Mononuclear cell (primary cell): ENCODE results near the gene FAXDC2. TPM values are rescaled to one million over a fixed set of nuclear protein-coding genes. Genes with fewer than 3 reads are reported as not detected.

Source experiments
- H3K27me3 ChIP-seq: 2 replicates; pipeline ENCODE4 v1.6.0; 2011; ENCODE audit warnings: low read length, control low read depth; ENCODE audit not compliant: insufficient read depth
- H3K4me1 ChIP-seq: 2 replicates; pipeline ENCODE4 v1.5.1; 2011; ENCODE audit warnings: mild to moderate bottlenecking, low read length, control low read depth; ENCODE audit not compliant: insufficient read depth
- H3K4me3 ChIP-seq: 2 replicates; pipeline ENCODE4 v1.5.1; 2011; ENCODE audit warnings: mild to moderate bottlenecking, low read length, moderate library complexity
- H3K9me3 ChIP-seq: 2 replicates; pipeline ENCODE4 v1.5.1; 2011; ENCODE audit warnings: low read depth, mild to moderate bottlenecking, control low read depth, low read length
- total RNA-seq: library from RNA; depleted of rRNA; stranded (reverse); fragments of >200 nt; gene quantifications from one replicate; pipeline ENCODE4 v1.2.3, GENCODE V29; 2012

Gene FAXDC2
- total RNA-seq, 1 donor = 17.8 TPM

DNA sequence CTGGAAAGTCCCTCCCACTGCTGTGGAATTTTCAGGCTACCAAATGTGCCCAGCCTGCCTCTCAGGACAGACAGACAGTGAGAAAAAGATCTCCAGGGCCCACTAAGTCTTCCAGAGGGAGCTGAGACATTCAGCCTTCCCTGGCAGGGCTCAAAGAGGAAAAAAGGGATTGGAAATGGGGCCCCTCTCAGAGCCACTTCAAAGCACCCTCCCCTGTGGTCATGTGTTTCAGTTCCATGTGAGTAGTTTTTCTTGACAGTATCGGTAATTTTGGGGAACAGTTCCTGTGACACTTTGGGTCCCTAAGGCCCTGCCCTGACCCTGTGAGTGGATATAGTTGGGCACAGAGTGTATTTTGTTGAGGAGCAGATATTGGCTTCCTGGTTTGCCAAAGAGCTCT lies 70.3 kb downstream of the FAXDC2 start:
- Histone ChIP-seq H3K27me3 (no peaks in the 10 kb centered on the region), H3K9me3 (no peaks in the 10 kb centered on the region), H3K4me1 (peaks cover 45% of the 10 kb centered on the region), H3K4me3 (no peak overlapping the region)

DNA sequence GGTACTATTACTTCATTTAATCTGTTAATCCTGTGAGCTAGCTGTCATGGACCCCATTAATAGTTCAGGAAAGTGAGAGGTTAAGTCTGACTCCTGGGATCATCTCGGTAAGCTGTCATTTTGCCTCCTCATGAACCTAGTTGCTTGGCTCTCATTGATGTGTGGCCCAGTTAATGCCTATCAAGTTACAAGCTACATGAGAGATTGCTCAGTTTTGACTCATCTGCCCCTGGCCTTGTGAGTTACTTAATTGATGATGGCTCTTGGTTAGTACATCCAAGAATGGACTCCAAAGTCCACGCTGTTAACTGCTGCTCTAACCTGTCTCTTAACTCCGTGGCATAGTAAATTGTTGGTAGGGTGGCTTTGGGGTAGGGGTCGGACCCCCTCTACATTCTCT lies 71.3 kb downstream of the FAXDC2 start:
- H3K4me1 ChIP-seq = peaks cover 37% of the 10 kb centered on the region
- no peak overlapping the region for H3K4me3 ChIP-seq
- H3K27me3 ChIP-seq = no peaks in the 10 kb centered on the region
- H3K9me3 ChIP-seq = no peaks in the 10 kb centered on the region

DNA sequence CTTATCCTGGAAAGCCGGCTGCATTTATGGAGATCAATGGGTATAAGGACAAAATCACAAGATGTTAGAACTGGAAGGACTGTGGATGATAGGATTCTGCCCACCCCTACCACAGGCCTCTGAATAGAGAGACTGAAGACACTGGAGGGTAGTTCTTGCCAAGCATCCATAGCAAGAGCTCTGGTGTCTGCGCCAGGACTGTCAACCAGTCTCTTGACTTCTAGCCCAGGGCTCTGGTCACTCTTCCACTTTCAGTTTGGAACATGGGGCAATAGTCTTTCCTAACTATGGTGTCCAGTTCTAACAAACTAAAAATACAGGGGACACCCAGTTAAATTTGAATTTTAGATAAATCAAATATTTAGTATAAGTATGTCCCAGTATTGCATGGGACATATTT lies 71.9 kb downstream of the FAXDC2 start:
- no peaks in the 10 kb centered on the region for H3K9me3 ChIP-seq
- H3K4me3 ChIP-seq = no peak overlapping the region
- peaks cover 37% of the 10 kb centered on the region for H3K4me1 ChIP-seq
- H3K27me3 ChIP-seq = no peaks in the 10 kb centered on the region

DNA sequence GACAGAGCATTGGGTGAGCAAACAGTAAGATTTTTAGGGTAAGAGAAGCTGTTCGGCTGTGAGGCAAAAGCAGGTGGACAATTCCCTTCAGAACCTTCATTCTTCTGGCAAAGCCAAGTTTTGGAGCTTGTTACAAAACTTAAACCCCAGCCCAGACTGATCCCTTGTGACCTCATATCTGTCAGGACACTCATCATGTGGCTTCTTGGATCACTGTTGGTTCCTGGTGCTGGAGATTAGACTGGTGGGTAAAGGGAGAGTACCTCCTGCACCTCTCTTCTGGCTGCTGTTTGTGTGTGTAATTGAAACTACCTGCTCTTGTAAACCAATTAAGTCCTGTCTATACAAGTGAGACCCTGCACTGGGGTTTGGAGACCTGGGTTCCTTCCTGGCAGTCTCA lies 74.2 kb downstream of the FAXDC2 start:
- no peaks in the 10 kb centered on the region for H3K27me3 ChIP-seq
- peaks cover 31% of the 10 kb centered on the region for H3K4me1 ChIP-seq
- H3K9me3 ChIP-seq = no peaks in the 10 kb centered on the region
- no peak overlapping the region for H3K4me3 ChIP-seq

GRCh38 chr5:154773326-154773725 lies 77.1 kb downstream of the FAXDC2 start:
- Histone ChIP-seq H3K27me3 (no peaks in the 10 kb centered on the region), H3K9me3 (no peaks in the 10 kb centered on the region), H3K4me1 (peaks cover 49% of the 10 kb centered on the region), H3K4me3 (no peak overlapping the region)

DNA sequence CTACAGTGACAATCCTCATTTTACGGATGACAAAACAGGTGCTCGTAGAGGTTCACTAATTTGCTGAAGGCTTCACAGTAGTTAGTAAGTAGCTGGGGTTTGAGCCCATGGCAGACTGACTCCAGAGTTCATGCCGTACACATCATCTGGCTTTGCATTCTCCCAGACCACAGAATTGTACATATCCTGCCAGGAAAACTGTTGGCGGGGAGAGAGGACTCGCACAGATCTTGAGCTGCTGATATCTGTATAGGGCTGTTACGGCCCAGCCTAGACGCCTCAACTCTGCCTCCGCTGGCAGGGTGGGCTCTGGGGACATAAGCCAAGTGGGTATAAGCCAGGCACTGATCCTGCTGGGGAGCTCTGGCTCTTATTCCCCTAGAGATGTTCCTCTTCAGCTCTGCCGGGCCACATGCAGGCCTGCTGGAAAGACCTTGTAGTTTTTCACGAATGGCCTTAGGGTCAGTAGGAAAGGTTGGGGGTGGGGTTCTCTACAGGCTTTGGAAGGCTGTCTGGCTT lies 79.0 kb downstream of the FAXDC2 start:
- Histone ChIP-seq H3K27me3 (no peaks in the 10 kb centered on the region), H3K4me3 (no peak overlapping the region), H3K9me3 (no peaks in the 10 kb centered on the region), H3K4me1 (peaks cover 65% of the 10 kb centered on the region)

DNA sequence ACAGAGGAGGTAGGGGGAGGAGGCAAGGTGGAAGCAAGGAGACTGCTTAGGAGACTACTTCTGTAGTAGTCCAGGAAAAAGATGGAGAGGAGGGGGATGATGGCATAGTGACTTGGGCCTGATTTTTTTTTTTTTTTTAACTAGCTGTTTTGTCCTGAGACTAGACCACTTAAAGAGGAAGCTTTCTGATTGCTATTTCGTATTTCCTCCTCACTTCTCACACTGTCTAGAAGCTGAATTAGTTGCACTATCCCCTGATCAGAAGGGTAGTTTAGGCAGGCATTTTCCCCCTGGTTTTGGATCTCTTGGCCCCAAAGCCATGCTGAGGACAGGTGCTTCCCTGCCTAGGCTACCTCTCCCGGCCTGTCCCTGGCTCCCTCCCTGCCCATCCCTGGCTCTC lies 80.3 kb downstream of the FAXDC2 start:
- Histone ChIP-seq H3K4me3 (no peak overlapping the region), H3K27me3 (no peaks in the 10 kb centered on the region), H3K9me3 (no peaks in the 10 kb centered on the region), H3K4me1 (peaks cover 75% of the 10 kb centered on the region)

Other genes with a start within 250 kb of the FAXDC2 start
- gene LARP1, start 95.2 kb downstream of the FAXDC2 start, total RNA-seq = 45.3 TPM
- 190 TPM for gene CNOT8, start 8.0 kb upstream of the FAXDC2 start, total RNA-seq
- 3.7 TPM for gene GEMIN5, start 87.6 kb upstream of the FAXDC2 start, total RNA-seq
- 11.6 TPM for gene MRPL22, start 90.5 kb upstream of the FAXDC2 start, total RNA-seq
- gene KIF4B, start 163.2 kb upstream of the FAXDC2 start, total RNA-seq = not detected